H1 (cell line): ENCODE measurements around the gene PHYHD1. TPM values are rescaled to one million over a fixed set of nuclear protein-coding genes. Genes with fewer than 3 reads are reported as not detected.

Source experiments
- ASH2L ChIP-seq: fragments of 200-600, 300-600 bp; sonication (generic); IDR thresholded peaks from one replicate; pipeline ENCODE4 v1.7.1; 2017; ENCODE audit warnings: low read length
- CHD1 ChIP-seq: IDR thresholded peaks from 2 replicates; pipeline ENCODE4 v1.6.1; 2012; ENCODE audit warnings: low read depth, low read length, improper control_type of control experiment
- KDM1A ChIP-seq: fragments of 200-600, 300-600 bp; sonication (generic); IDR thresholded peaks from 2 replicates; pipeline ENCODE4 v1.7.1; 2016; ENCODE audit warnings: mild to moderate bottlenecking, low read length, borderline replicate concordance
- SIX5 ChIP-seq: IDR thresholded peaks from 2 replicates; pipeline ENCODE4 v1.6.1; 2011; ENCODE audit warnings: mild to moderate bottlenecking, low read depth, low read length
- TEAD4 ChIP-seq: IDR thresholded peaks from 2 replicates; pipeline ENCODE4 v1.6.1; 2012; ENCODE audit warnings: low read depth, low read length, inconsistent platforms, mixed read lengths
- polyA plus RNA-seq, 7 experiments: library from polyadenylated mRNA; depleted of rRNA in 3 of 7; stranded (reverse) in 5 of 7; unstranded in 2 of 7; fragments of >200 nt in 5 of 7; fragments of 200-250 nt in 2 of 7; gene quantifications; 1 replicate in 5 of 7; 2 replicates in 1 of 7; 4 replicates in 1 of 7; pipeline versions ENCODE4 v1.2.1 to v1.2.3, GENCODE V29; 2011 to 2013; ENCODE audit warnings: missing spikeins in 2 of 7, mixed read lengths in 2 of 7
- total RNA-seq: library from RNA; stranded (reverse); fragmentation: NEBNext Ultra II Directional; extraction: Animal tissue kit (Norgen Biotek cat#: 25700); gene quantifications from 2 replicates; pipeline ENCODE4 v1.2.1, GENCODE V29; 2021
- TF ChIP-seq, protein P1 (sequence below): IDR thresholded peaks from 2 replicates; pipeline ENCODE4 v1.6.1; 2012; ENCODE audit warnings: low read length, inconsistent platforms

PHYHD1 gene
- total and polyA plus RNA-seq, 2 of the 8 experiments (the other 6 are each of a cell fraction or from before 2014, with no cell fraction given) = 14.1 to 25.6 TPM

DNA sequence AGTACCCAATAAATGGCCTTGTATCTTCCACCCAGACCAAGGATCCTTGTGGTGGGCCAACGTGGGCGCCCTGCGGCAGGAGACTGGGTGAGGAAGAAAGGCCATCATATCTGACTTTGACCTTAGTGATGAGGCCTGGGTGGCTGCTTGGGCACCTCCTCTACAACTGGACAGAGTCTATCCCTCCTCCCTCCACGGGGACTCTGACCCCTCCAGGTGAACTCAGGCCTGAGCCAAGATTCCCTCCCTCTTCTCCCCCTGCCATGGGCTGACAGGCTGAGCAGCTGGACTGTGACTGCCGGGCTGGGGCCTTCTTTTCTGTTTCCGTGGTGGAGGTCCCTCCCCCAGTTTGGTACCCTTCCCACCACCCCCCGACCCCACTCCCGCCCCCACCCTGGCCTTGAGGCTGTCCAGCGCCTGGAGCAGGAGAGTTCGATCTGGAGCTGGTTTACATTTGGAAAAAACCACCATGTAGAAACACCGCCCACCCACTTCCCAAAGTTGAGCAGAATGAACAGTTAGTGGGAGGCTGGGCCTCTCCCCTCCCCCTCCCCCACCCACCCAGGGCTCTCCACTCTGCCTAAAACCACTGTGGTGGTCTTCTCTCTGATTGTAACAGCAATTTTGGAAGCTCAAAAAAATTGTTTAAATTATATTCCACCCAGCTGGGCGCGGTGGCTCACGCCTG, 1.2 kb upstream of the PHYHD1 start (continued):
- TF ChIP-seq, protein P1, sequence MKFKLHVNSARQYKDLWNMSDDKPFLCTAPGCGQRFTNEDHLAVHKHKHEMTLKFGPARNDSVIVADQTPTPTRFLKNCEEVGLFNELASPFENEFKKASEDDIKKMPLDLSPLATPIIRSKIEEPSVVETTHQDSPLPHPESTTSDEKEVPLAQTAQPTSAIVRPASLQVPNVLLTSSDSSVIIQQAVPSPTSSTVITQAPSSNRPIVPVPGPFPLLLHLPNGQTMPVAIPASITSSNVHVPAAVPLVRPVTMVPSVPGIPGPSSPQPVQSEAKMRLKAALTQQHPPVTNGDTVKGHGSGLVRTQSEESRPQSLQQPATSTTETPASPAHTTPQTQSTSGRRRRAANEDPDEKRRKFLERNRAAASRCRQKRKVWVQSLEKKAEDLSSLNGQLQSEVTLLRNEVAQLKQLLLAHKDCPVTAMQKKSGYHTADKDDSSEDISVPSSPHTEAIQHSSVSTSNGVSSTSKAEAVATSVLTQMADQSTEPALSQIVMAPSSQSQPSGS = no peak
- TF ChIP-seq SIX5 (no peak), CHD1 (no peak), ASH2L (no peak), TEAD4 (no peak), KDM1A (no peak)
